SK-N-SH (cell line): ENCODE results near the gene HYAL2. TPM values are rescaled to one million over a fixed set of nuclear protein-coding genes. Genes with fewer than 3 reads are reported as not detected.

Source experiments
- CTCF ChIA-PET: fragments of 300-600, 350-600 bp; formaldehyde crosslinking; extraction: SDS; loops from one replicate; lab custom pipeline; 2021; lab: Yijun Ruan, JAX
- POLR2A ChIA-PET: fragments of 350-600 bp; sonication (Branson Sonifier 250); formaldehyde crosslinking; extraction: SDS; loops from one replicate; lab custom pipeline; 2020; ENCODE audit warnings: antibody characterized with exemption, inconsistent platforms; lab: Yijun Ruan, JAX
- DNase-seq: peaks from one replicate; pipeline ENCODE4 v3.0.0; 2012
- H2AFZ ChIP-seq: fragments of 200-600 bp; sonication (generic); 2 replicates; pipeline ENCODE4 v1.8.1; 2016; ENCODE audit warnings: antibody characterized with exemption, mild to moderate bottlenecking, low read depth
- H3F3A ChIP-seq: fragments of 200-600 bp; sonication (generic); replicated peaks from 2 replicates; pipeline ENCODE3; 2016; ENCODE audit warnings: antibody characterized with exemption, mild to moderate bottlenecking; ENCODE audit not compliant: insufficient read depth
- H3K27ac ChIP-seq, 2 experiments: fragments of 200-500 bp in 1 of 2; fragments of 200-600 bp in 1 of 2; sonication (Bioruptor generic) in 1 of 2; sonication (generic), shearing (Covaris generic) in 1 of 2; 2 replicates each; pipeline versions ENCODE4 v1.5.1 to v1.6.1; 2014 to 2016; ENCODE audit warnings: low read depth in 2 of 2, inconsistent platforms in 1 of 2, low read length in 1 of 2, mild to moderate bottlenecking in 1 of 2, mixed read lengths in 1 of 2
- H3K27me3 ChIP-seq: fragments of 200-600 bp; sonication (generic), shearing (Covaris generic); 2 replicates; pipeline ENCODE4 v1.6.1; 2016; ENCODE audit warnings: mixed run types; ENCODE audit not compliant: insufficient read depth
- H3K36me3 ChIP-seq, 2 experiments: fragments of 200-500 bp in 1 of 2; fragments of 200-600 bp in 1 of 2; sonication (Bioruptor generic) in 1 of 2; sonication (generic) in 1 of 2; replicated peaks in 1 of 2; 2 replicates each; pipeline versions ENCODE3 to v1.5.1; 2014 to 2016; ENCODE audit warnings: low read length in 1 of 2, mild to moderate bottlenecking in 1 of 2; ENCODE audit not compliant: insufficient read depth in 2 of 2, control insufficient read depth in 1 of 2
- H3K4me1 ChIP-seq, 2 experiments: fragments of 200-500 bp in 1 of 2; fragments of 200-600 bp in 1 of 2; sonication (Bioruptor generic) in 1 of 2; sonication (generic), shearing (Covaris generic) in 1 of 2; 2 replicates each; pipeline versions ENCODE4 v1.5.1 to v1.6.1; 2014 to 2016; ENCODE audit warnings: low read depth in 1 of 2, low read length in 1 of 2, mixed run types in 1 of 2; ENCODE audit not compliant: insufficient read depth in 2 of 2, control insufficient read depth in 1 of 2
- H3K4me2 ChIP-seq: fragments of 200-600 bp; sonication (generic), shearing (Covaris generic); 2 replicates; pipeline ENCODE4 v1.6.1; 2017; ENCODE audit warnings: mixed run types
- H3K4me3 ChIP-seq, 2 experiments: fragments of 200-500 bp in 1 of 2; fragments of 200-600 bp in 1 of 2; sonication (Bioruptor generic) in 1 of 2; sonication (generic), shearing (Covaris generic) in 1 of 2; 2 replicates each; pipeline versions ENCODE4 v1.5.1 to v1.8.1; 2014 to 2016; ENCODE audit warnings: low read depth in 2 of 2, inconsistent platforms in 1 of 2, low read length in 1 of 2, mild to moderate bottlenecking in 1 of 2, mixed read lengths in 1 of 2, moderate library complexity in 1 of 2
- H3K79me2 ChIP-seq: fragments of 200-600 bp; sonication (generic); 2 replicates; pipeline ENCODE4 v1.8.1; 2017; ENCODE audit warnings: mild to moderate bottlenecking; ENCODE audit not compliant: insufficient read depth
- H3K9ac ChIP-seq: fragments of 200-600 bp; sonication (generic); 2 replicates; pipeline ENCODE4 v1.6.1; 2017; ENCODE audit warnings: mixed run types
- H3K9me2 ChIP-seq: fragments of 200-600 bp; sonication (generic); 2 replicates; pipeline ENCODE4 v1.6.1; 2017; ENCODE audit warnings: mixed run types
- H3K9me3 ChIP-seq: fragments of 200-600 bp; sonication (generic); 2 replicates; pipeline ENCODE4 v1.6.1; 2017; ENCODE audit warnings: mixed run types, mild to moderate bottlenecking, moderate library complexity
- H4K20me1 ChIP-seq: fragments of 200-600 bp; sonication (generic); 2 replicates; pipeline ENCODE4 v1.6.1; 2017; ENCODE audit warnings: mild to moderate bottlenecking, mixed run types; ENCODE audit not compliant: insufficient read depth
- EZH2phosphoT487 ChIP-seq: fragments of 200-600 bp; sonication (generic); IDR thresholded peaks from 2 replicates; pipeline ENCODE4 v1.6.1; 2017; ENCODE audit warnings: low read depth, mixed run types, mild to moderate bottlenecking, antibody characterized with exemption, moderate library complexity, borderline replicate concordance
- JUND ChIP-seq: IDR thresholded peaks from 2 replicates; pipeline ENCODE4 v1.4.0; 2012
- MXI1 ChIP-seq: IDR thresholded peaks from 2 replicates; pipeline ENCODE4 v1.6.1; 2012; ENCODE audit warnings: mild to moderate bottlenecking, low read depth, low read length, improper control_type of control experiment
- POLR2AphosphoS5 ChIP-seq: IDR thresholded peaks from 2 replicates; pipeline ENCODE4 v1.6.1; 2012; ENCODE audit warnings: low read depth, low read length
- RAD21 ChIP-seq: IDR thresholded peaks from 2 replicates; pipeline ENCODE4 v1.6.1; 2012; ENCODE audit warnings: mild to moderate bottlenecking, low read length
- SMC3 ChIP-seq: IDR thresholded peaks from 2 replicates; pipeline ENCODE4 v1.6.1; 2012; ENCODE audit warnings: low read depth, low read length, improper control_type of control experiment
- YY1 ChIP-seq: IDR thresholded peaks from 2 replicates; pipeline ENCODE4 v1.4.0; 2012; ENCODE audit warnings: low read depth, mild to moderate bottlenecking
- WGBS: methylation state at CpG from one replicate; pipeline ENCODE4 v1.1.6; 2017; ENCODE audit warnings: low lambda C conversion rate; 5-methylcytosine and 5-hydroxymethylcytosine counted together
- polyA plus RNA-seq, 3 experiments: library from polyadenylated mRNA; depleted of rRNA; stranded (reverse); fragments of >200 nt; gene quantifications; 2 replicates each; pipeline ENCODE4 v1.2.3, GENCODE V29; 2012
- TF ChIP-seq, protein P1 (sequence below): fragments of 150-350 bp; IDR thresholded peaks from 2 replicates; pipeline ENCODE4 v1.6.1; 2016; ENCODE audit warnings: mild to moderate bottlenecking, low read depth, low read length
- TF ChIP-seq, protein P2 (sequence below): IDR thresholded peaks from 2 replicates; pipeline ENCODE4; 2012

HYAL2 gene
- polyA plus RNA-seq, 1 of the 3 experiments (the other 2 are of a cell fraction): 135 TPM

- WGBS: 98% methylated on average over 6 of the region's 6 CpGs
- Histone ChIP-seq H3K79me2 (peaks cover 20% of the 10 kb centered on the region), H3F3A (no peaks in the 10 kb centered on the region), H3K27me3 (no peaks in the 10 kb centered on the region), H3K4me3 (no peak overlapping the region), H3K9me3 (no peaks in the 10 kb centered on the region), H3K9me2 (no peaks in the 10 kb centered on the region), H3K4me2 (no peak overlapping the region), H3K27ac (no peak overlapping the region), H3K9ac (no peak overlapping the region), H2AFZ (no peak overlapping the region), H3K4me1 (peaks cover 3 to 16% of the 10 kb centered on the region in 2 experiments; a peak in 2 of 4 replicates), H3K36me3 (peaks cover 3 to 29% of the 10 kb centered on the region in 2 experiments), H4K20me1 (no peaks in the 10 kb centered on the region)
- TF ChIP-seq SMC3 (no peak), POLR2AphosphoS5 (no peak), YY1 (no peak), JUND (no peak)
- ChIA-PET CTCF (interaction anchor here (0.8 to 1.6 kb wide), 7 partner anchors 10 to 100 kb away, joined by 3 to 10 read pairs (median 4); partner anchors contain the start of genes HYAL2, HYAL3 and NAA80), POLR2A (no interaction called here)
- DNase-seq: no peak
These were observed 33.4 kb downstream of the HYAL2 start for GRCh38 chr3:50289130-50289529.

GRCh38 chr3:50288387-50289007 lies 34.0 kb downstream of the HYAL2 start:
- Histone ChIP-seq H3K36me3 (peaks cover 3 to 29% of the 10 kb centered on the region in 2 experiments), H3K27me3 (no peaks in the 10 kb centered on the region), H3K9ac (no peak overlapping the region), H4K20me1 (no peaks in the 10 kb centered on the region), H3K4me2 (no peak overlapping the region), H3K27ac (no peak overlapping the region), H3K9me2 (no peaks in the 10 kb centered on the region), H3K9me3 (no peaks in the 10 kb centered on the region)
- no peak for DNase-seq
- no peak for TF ChIP-seq YY1
- no peak for TF ChIP-seq EZH2phosphoT487
- no peak for TF ChIP-seq SMC3
- TF ChIP-seq, protein P1, sequence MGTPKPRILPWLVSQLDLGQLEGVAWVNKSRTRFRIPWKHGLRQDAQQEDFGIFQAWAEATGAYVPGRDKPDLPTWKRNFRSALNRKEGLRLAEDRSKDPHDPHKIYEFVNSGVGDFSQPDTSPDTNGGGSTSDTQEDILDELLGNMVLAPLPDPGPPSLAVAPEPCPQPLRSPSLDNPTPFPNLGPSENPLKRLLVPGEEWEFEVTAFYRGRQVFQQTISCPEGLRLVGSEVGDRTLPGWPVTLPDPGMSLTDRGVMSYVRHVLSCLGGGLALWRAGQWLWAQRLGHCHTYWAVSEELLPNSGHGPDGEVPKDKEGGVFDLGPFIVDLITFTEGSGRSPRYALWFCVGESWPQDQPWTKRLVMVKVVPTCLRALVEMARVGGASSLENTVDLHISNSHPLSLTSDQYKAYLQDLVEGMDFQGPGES: no peak
- no peak for TF ChIP-seq JUND
- TF ChIP-seq RAD21: no peak
- TF ChIP-seq MXI1: no peak
- TF ChIP-seq, all 33 proteins: peak for 0
- ChIA-PET CTCF (interaction anchor here (1.1 to 2.6 kb wide), 7 partner anchors 11 to 99 kb away, joined by 4 to 11 read pairs (median 4); partner anchors contain the start of genes HYAL3 and NAA80), POLR2A (interaction anchor here (0.6 kb wide), 1 partner anchor 8 kb away, joined by 3 read pairs; no protein-coding TSS in a partner anchor)
- peaks cover 3 to 16% of the 10 kb centered on the region in 2 experiments; a peak in 2 of 4 replicates for H3K4me1 ChIP-seq
- H3K79me2 ChIP-seq: peaks cover 20% of the 10 kb centered on the region
- no peak overlapping the region for H3K4me3 ChIP-seq
- H2AFZ ChIP-seq: no peak overlapping the region
- WGBS: 86% methylated on average over 2 of the region's 23 CpGs
- peaks cover 3% of the 10 kb centered on the region for H3F3A ChIP-seq

DNA sequence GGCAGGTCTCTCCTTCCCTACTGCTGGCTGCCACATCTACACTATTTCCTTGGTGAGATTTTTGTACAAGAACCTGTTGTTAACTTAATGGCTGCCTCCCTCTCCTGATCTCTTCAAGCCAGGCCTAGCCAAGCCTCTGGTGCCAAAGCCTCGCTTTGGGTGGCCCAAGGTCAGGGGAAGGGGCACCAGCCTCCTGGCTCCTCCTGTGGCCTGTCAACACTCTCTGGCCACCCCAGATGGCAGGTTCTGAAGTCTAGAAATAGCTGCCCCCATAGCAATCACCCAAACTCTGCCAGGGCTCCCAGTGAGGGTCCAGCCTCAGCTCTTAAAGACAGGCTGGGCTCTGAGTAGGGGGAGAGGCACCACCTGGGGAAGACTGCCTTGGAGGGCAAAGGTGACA lies 35.3 kb downstream of the HYAL2 start:
- WGBS: 88% methylated on average over 1 of the region's 1 CpG
- H3K79me2 ChIP-seq: peaks cover 20% of the 10 kb centered on the region
- H3K9me2 ChIP-seq: no peaks in the 10 kb centered on the region
- no peaks in the 10 kb centered on the region for H3K27me3 ChIP-seq
- no peak overlapping the region for H3K27ac ChIP-seq
- peaks cover 3 to 29% of the 10 kb centered on the region in 2 experiments for H3K36me3 ChIP-seq
- TF ChIP-seq, protein P2, sequence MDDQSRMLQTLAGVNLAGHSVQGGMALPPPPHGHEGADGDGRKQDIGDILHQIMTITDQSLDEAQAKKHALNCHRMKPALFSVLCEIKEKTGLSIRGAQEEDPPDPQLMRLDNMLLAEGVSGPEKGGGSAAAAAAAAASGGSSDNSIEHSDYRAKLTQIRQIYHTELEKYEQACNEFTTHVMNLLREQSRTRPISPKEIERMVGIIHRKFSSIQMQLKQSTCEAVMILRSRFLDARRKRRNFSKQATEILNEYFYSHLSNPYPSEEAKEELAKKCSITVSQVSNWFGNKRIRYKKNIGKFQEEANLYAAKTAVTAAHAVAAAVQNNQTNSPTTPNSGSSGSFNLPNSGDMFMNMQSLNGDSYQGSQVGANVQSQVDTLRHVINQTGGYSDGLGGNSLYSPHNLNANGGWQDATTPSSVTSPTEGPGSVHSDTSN: no peak
- TF ChIP-seq, all 33 proteins: peak for 0
- no peak overlapping the region for H3K9ac ChIP-seq
- H2AFZ ChIP-seq: no peak overlapping the region
- CTCF ChIA-PET: interaction anchor here (0.8 to 2.6 kb wide), 5 partner anchors 12 to 40 kb away, joined by 3 to 11 read pairs (median 4); no protein-coding TSS in a partner anchor
- DNase-seq: no peak
- POLR2A ChIA-PET: no interaction called here
- no peaks in the 10 kb centered on the region for H4K20me1 ChIP-seq
- H3K4me1 ChIP-seq: peaks cover 0 to 8% of the 10 kb centered on the region in 2 experiments; a peak in 1 of 4 replicates
- H3F3A ChIP-seq: peaks cover 3% of the 10 kb centered on the region
- no peak overlapping the region for H3K4me2 ChIP-seq
- H3K4me3 ChIP-seq: no peak overlapping the region
- H3K9me3 ChIP-seq: no peaks in the 10 kb centered on the region
